Suppressor macrophage treated with lipopolysaccharide for 1 hour (primary cell): ENCODE measurements around the gene PLCH1.

ENCODE experiments used
- DNase-seq, 3 donors: peaks; one replicate each; pipeline ENCODE4 v3.0.0-alpha.2; 2020 to 2022

PLCH1 gene

GRCh38 chr3:155744626-155745324 lies at the start of gene PLCH1:
Gene PLCH1, minus strand, starts transcription at chr3:155745071. Its CDS starts 40,847 bp downstream, at chr3:155704224.
- peak; percentile 41 to 64 (median 54) for DNase-seq

DNA sequence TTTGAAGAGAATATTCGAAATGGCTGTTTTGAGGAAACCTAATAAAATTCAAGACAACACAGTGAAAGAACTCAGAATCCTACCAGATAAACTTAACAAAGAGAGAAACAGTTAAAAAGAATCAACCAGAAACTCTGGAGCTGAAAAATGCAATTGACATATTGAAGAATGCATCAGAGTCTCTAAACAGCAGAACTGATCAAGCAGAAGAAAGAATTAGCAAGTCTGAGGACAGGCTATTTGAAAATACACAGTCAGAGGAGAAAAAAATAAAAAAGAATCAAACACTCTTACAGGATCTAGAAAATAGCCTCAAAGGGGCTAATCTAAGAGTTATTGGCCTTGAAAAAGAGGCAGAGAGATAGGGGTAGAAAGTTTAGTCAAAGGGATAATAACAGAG lies 47.7 kb upstream of the PLCH1 start:
- DNase-seq = no peak

DNA sequence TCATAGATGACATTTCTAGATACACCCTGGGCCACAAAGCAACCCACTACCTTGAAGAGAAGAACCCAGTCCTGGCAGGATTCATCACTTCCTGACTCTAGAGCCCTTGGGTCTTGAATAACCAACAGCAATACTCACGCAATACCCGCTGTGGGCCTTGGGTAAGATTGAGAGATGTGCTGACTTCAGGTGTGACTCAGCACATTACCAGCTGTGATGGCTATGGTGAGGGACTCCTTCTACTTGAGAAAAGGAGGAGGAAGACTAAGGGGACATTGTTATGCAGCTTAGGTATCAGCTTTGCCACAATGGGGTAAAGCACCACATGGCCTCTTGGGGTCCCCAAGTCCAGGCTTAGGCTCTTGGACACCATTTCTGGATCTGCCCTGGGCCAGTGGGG lies 46.3 kb upstream of the PLCH1 start:
- peak in 1 of 3 donors; percentile 4 for DNase-seq

DNA sequence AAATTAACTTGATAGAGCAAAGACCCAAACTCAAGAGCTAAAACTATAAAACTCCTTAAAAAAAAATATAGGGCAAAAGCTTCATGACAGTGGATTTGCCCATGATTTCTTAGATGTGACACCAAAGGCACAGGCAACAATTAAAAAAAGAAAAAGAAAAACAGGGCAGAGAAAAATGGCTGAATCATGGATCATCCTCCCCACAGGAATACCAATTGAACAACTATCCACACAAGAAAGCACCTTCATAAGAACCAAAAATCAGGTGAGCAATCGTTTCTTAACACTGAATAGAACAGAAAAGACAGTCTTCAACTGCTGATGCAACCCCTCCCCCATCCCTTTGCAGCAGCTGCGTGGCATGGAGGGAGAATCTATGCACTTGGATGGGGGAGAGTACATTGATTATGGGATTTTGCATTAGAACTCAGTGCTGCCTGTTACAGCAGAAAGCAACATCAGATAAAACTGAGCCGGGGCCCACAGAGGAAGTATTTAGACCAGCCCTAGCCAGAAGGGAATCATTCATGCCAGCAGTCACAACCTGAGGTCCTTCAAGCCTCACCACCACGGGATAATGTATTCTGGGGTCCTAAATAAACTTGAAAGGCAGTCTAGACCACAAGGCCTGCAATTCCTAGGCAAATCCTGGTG lies 45.5 kb upstream of the PLCH1 start:
- DNase-seq = no peak

GRCh38 chr3:155785662-155786295 lies 40.9 kb upstream of the PLCH1 start:
- no peak for DNase-seq

DNA sequence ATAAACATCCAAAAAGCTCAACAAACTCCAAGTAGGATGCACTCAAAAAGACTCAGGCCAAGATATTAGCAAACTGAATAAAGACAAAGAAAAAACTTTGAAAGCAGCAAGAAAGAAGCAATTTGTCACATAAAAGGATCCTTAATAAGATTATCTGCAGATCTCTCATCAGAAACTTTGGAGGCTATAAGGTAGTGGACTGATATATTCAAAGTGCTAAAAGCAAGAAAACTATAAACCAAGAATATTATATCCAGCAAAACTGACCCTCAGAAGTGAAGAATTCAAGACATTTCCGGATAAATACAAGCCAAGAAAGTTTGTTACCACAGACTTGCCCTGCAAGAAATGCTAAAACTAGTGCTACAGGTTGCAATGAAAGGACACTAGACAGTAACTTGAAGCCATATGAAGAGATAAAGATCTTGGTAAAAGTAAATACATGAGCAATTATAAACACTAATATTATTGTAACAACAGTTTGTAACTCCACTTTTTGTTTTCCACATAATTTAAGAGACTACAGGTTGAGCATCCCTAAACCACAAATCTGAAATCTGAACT lies 37.6 kb upstream of the PLCH1 start:
- no peak for DNase-seq

- DNase-seq = no peak
Measured at GRCh38 chr3:155780291-155780690, 35.4 kb upstream of the PLCH1 start.

- DNase-seq = no peak
Measured at GRCh38 chr3:155778462-155778861, 33.6 kb upstream of the PLCH1 start.

- no peak for DNase-seq
Measured at GRCh38 chr3:155772801-155773200, 27.9 kb upstream of the PLCH1 start.

- DNase-seq = peak in 1 of 3 donors; percentile 7
Measured at GRCh38 chr3:155771126-155771525, 26.3 kb upstream of the PLCH1 start.

DNA sequence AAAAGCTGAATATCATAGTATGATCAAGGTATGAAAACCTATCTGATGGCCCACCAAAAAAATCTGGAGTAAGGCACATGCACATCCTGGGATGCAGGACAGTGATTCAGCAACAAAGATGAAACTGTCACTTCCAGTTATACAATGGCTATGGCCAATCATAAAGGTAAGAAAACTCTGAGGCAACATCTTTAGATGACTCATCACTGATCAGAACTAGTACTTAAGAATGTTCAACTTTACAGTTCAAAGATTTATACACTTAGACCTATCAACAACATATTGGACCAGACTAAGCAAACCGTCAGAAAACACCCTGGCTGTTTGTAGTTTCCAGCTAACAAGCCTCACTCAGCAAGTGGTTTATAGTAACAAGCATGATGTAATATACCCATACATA lies 21.3 kb upstream of the PLCH1 start:
- DNase-seq = no peak

- DNase-seq = no peak
Measured at GRCh38 chr3:155763870-155764463, 19.1 kb upstream of the PLCH1 start.

GRCh38 chr3:155760653-155761052 lies 15.8 kb upstream of the PLCH1 start:
- no peak for DNase-seq

GRCh38 chr3:155757577-155757976 lies 12.7 kb upstream of the PLCH1 start:
- DNase-seq = no peak

DNA sequence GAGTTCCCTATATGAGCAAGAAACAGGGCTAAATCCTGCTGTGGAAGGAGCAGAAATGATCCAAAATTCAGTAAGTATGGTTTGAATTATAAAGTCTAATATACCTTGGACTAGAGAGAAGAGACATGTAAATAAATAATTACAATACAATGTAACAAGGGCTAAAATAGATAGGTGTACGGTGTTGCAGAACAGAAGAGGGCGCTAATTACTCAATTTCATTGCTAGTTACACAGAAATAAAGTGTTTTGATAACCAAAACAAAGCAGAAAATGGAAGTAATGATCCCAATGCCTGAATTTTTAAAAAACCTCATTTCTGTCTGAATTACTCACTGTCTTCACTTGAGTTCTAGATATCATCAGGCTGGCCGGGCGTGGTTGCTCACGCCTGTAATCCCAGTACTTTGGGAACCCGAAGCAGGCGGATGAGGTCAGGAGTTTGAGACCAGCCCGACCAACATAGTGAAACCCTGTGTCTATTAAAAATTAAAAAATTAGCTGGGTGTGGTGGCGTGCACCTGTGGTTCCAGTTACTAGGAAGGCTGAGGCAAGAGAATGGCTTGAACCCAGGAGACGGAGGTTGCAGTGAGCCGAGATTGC lies 8.3 kb upstream of the PLCH1 start:
- peak; percentile 59 to 61 (median 60) for DNase-seq

- DNase-seq = no peak
Measured at GRCh38 chr3:155748611-155749365, 3.9 kb upstream of the PLCH1 start.

GRCh38 chr3:155747946-155748290 lies 3.0 kb upstream of the PLCH1 start:
- DNase-seq = no peak

DNA sequence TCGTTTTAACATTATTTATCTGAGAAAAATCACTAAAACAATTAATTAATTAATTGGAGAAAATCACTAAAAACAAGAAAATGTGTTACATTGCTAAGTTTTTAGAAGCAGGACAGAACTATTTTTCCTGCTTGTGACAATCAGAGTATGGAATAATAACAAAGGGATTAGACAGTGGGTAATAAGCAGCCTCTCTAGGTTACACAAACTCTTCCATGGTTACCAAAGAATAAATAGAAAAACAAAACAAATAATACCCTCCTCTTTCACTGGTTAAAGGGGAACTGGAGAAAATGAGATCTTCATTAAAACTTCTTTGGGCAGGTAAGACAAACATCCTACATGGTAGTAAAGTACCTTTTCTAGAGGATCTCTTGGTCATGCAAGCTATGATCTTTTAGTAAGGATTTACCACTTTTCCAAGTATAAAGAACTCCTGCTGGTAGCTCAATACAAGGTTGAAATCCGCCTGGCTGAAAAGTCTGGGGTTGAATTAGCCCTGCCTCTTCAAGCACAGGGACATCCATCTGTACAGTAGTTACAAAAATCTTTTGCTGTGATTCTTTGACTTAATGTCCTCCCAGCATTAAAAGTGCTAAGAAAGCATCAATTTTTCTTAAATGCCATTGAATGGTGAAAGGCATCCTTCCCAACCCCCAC lies 2.5 kb upstream of the PLCH1 start:
- DNase-seq = no peak

- no peak for DNase-seq
Measured at GRCh38 chr3:155746703-155747102, 1.8 kb upstream of the PLCH1 start.

DNA sequence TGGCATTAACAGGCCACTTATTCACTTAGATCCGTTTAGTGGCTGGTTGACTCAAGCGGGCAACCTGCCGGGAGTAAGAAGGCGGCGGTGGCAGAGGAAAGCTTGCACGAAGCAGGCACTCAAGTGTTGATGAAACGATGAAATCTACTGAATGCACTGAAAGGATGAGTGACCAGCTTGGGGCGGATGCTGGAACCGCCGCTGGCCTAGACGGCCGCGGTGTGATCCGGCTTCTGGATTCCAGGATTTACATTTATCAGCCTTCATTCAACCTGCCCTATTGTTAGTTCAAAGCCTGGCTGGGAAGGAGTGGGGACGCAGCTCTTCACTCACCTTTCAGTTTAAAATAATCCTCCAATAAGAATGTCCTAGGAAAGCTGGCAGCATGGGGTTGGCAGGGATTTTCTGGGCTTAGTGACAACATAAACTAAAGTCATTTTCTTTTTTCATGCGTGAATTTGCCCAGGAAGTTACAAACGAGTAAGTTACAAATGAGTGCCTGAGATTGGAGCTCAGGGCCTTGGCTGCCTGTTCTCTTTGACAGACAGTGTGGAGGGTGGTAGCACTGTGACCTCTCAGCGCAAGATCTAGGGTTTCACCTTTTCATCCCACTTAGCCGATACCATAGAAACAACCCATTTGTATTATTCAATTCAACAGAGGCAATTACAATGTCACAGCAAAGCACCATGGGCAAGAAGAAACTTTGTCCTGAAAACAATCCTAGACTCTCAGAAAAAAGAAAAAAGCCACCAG lies 1.1 kb upstream of the PLCH1 start:
- DNase-seq = peak in 1 of 3 donors; percentile 16
